DOHH2 (cell line): ENCODE results near the gene IP6K1.

Experiments
- EZH2phosphoT487 ChIP-seq: fragments of 200-600 bp; sonication (generic); IDR thresholded peaks from 2 replicates; pipeline ENCODE4 v1.6.1; 2017; ENCODE audit warnings: borderline replicate concordance, mild to moderate bottlenecking, antibody characterized with exemption, low read length, moderate library complexity, mixed read lengths
- TF ChIP-seq, protein P1 (sequence below): fragments of 200-600 bp; sonication (generic); IDR thresholded peaks from one replicate; pipeline ENCODE4 v1.5.1; 2014; ENCODE audit warnings: antibody characterized with exemption, mild to moderate bottlenecking, low read depth, low read length; ENCODE audit not compliant: poor library complexity, severe bottlenecking

DNA sequence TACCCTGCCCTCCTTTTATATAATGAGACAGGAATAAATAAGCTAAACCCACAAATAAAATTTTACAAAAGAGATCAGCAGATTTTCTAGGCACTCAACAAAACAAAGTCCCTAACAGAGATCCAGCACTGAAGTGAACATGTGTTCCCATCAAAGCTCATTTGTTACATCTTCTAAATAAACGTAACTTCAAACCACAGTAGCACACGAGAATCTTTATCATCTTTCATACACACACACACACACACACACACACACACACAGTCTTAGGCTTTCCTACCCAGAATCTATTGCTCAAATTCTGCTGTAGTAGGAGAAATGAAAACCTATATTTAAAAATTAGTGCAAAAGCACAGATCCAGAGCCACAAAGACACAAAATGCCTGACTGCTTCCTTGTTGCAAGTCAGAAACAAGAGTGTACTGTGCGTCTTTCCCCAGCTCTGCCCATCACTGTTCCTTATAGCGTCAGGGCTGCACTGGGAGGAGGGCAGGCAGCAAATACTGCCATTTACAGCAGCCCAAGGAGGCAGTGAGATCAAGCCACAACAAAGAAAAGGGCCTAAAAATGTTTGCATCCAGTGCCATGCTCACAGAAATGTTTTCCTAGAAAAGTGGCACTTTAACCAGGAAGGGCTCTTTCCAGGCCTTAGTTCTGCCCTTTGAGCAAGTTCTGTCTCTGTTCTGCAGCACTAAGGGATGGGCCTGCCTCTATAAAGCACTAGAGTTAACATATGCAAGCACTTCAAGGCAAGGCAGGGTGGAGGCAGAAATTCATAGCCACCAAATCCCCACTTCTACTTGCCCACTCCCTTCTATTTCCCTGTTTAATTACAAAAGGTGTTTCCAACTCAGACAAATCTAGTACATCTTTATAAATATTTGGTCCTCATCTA lies 6.0 kb downstream of the IP6K1 start:
- TF ChIP-seq, protein P1, sequence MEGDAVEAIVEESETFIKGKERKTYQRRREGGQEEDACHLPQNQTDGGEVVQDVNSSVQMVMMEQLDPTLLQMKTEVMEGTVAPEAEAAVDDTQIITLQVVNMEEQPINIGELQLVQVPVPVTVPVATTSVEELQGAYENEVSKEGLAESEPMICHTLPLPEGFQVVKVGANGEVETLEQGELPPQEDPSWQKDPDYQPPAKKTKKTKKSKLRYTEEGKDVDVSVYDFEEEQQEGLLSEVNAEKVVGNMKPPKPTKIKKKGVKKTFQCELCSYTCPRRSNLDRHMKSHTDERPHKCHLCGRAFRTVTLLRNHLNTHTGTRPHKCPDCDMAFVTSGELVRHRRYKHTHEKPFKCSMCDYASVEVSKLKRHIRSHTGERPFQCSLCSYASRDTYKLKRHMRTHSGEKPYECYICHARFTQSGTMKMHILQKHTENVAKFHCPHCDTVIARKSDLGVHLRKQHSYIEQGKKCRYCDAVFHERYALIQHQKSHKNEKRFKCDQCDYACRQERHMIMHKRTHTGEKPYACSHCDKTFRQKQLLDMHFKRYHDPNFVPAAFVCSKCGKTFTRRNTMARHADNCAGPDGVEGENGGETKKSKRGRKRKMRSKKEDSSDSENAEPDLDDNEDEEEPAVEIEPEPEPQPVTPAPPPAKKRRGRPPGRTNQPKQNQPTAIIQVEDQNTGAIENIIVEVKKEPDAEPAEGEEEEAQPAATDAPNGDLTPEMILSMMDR: no peak
- TF ChIP-seq EZH2phosphoT487: no peak
